Coronary artery (tissue), 2 donors: ENCODE results near the gene ABCA1.
A peak's percentile ranks its signal among the peaks of the same experiment; 100 is the strongest.
"Not testable (repeated sequence)": the region's sequence is repeated elsewhere in the genome, so short reads cannot be mapped to it uniquely, and the experiment has no call there.

Experiments used
- DNase-seq: peaks from one replicate; pipeline ENCODE4 v3.0.0-alpha.2; 2017; ENCODE audit warnings: low spot score
- H3K27ac ChIP-seq, 2 donors: fragments of 200-600 bp; sonication (generic); one replicate each; pipeline ENCODE4 v1.5.1; 2016 to 2019
- H3K4me3 ChIP-seq: fragments of 200-600 bp; sonication (generic); 2 replicates; pipeline ENCODE4 v1.5.1; 2016; ENCODE audit warnings: mild to moderate bottlenecking, moderate library complexity
- CTCF ChIP-seq: fragments of 200-600 bp; sonication (generic); IDR thresholded peaks from one replicate; pipeline ENCODE4 v1.5.1; 2019; ENCODE audit warnings: antibody characterized with exemption

ABCA1 gene

GRCh38 chr9:104775574-104775936 is 152.4 kb downstream of the ABCA1 start:
- no peak for DNase-seq
- no peak overlapping the region for H3K4me3 ChIP-seq
- no peak for TF ChIP-seq CTCF
- peak overlapping the region in 1 of 2 donors; percentile 24 for H3K27ac ChIP-seq

GRCh38 chr9:104774831-104775573 is 153.0 kb downstream of the ABCA1 start:
- H3K4me3 ChIP-seq, result no peak overlapping the region
- TF ChIP-seq CTCF, result no peak
- no peak for DNase-seq
- no peak overlapping the region for H3K27ac ChIP-seq

GRCh38 chr9:104774132-104774531 is 153.8 kb downstream of the ABCA1 start:
- Histone ChIP-seq H3K4me3 (no peak overlapping the region), H3K27ac (no peak overlapping the region)
- TF ChIP-seq CTCF, result no peak
- DNase-seq, result no peak

- Histone ChIP-seq H3K4me3 (no peak overlapping the region), H3K27ac (peak overlapping the region; percentile 48 to 61)
- TF ChIP-seq CTCF, result no peak
- no peak for DNase-seq
These were observed 155.0 kb downstream of the ABCA1 start for GRCh38 chr9:104772714-104773510.

- TF ChIP-seq CTCF, result no peak
- H3K4me3 ChIP-seq, result no peak overlapping the region
- no peak overlapping the region for H3K27ac ChIP-seq
- no peak for DNase-seq
These were observed 158.3 kb downstream of the ABCA1 start for GRCh38 chr9:104769655-104770054.

GRCh38 chr9:104769029-104769428 is 158.9 kb downstream of the ABCA1 start:
- H3K4me3 ChIP-seq, H3K27ac ChIP-seq, DNase-seq: not testable (repeated sequence)

- no peak overlapping the region for H3K4me3 ChIP-seq
- TF ChIP-seq CTCF, result no peak
- H3K27ac ChIP-seq, result no peak overlapping the region
- no peak for DNase-seq
These were observed 160.4 kb downstream of the ABCA1 start for GRCh38 chr9:104767507-104767906.
